Suprapubic skin (tissue), 4 donors: ENCODE measurements around the gene IGSF10. TPM values are rescaled to one million over a fixed set of nuclear protein-coding genes. Genes with fewer than 3 reads are reported as not detected.

Experiments
- DNase-seq, 2 donors: peaks; one replicate each; pipeline ENCODE4 v3.0.0-alpha.2; 2019; ENCODE audit warnings: low spot score in 2 of 2
- H3K27ac ChIP-seq: fragments of 200-600 bp; sonication (generic); one replicate; pipeline ENCODE4 v1.5.1; 2019
- H3K27me3 ChIP-seq: fragments of 200-600 bp; sonication (generic); one replicate; pipeline ENCODE4 v1.5.1; 2019
- H3K36me3 ChIP-seq: fragments of 200-600 bp; sonication (generic); one replicate; pipeline ENCODE4 v1.5.1; 2019
- H3K4me1 ChIP-seq: fragments of 200-600 bp; sonication (generic); one replicate; pipeline ENCODE4 v1.5.1; 2019
- H3K4me3 ChIP-seq: fragments of 200-600 bp; sonication (generic); one replicate; pipeline ENCODE4 v1.5.1; 2019; ENCODE audit warnings: mild to moderate bottlenecking
- H3K9me3 ChIP-seq: fragments of 200-600 bp; sonication (generic); one replicate; pipeline ENCODE4 v1.5.1; 2019
- CTCF ChIP-seq, 2 donors: fragments of 200-600 bp in 1 of 2; fragments of 450-650 bp in 1 of 2; sonication (generic) in 1 of 2; IDR thresholded peaks; one replicate each; pipeline ENCODE4 v1.5.1; 2016 to 2019; ENCODE audit warnings: antibody characterized with exemption in 2 of 2, mild to moderate bottlenecking in 1 of 2, moderate library complexity in 1 of 2
- EP300 ChIP-seq: sonication (generic); formaldehyde crosslinking; IDR thresholded peaks from one replicate; pipeline ENCODE4 v1.6.1; 2017; ENCODE audit warnings: antibody characterized with exemption
- POLR2A ChIP-seq, 2 donors: fragments of 450-650 bp; IDR thresholded peaks; one replicate each; pipeline ENCODE4 v1.6.1; 2017; ENCODE audit warnings: antibody characterized with exemption in 2 of 2, mild to moderate bottlenecking in 2 of 2, moderate library complexity in 2 of 2
- POLR2AphosphoS5 ChIP-seq, 3 donors: sonication (generic); formaldehyde crosslinking; IDR thresholded peaks; one replicate each; pipeline ENCODE4 v1.6.1; 2017; ENCODE audit warnings: antibody characterized with exemption in 3 of 3
- WGBS: methylation state at CpG from one replicate; pipeline ENCODE4 v1.1.5; 2018; 5-methylcytosine and 5-hydroxymethylcytosine counted together
- total RNA-seq, 4 donors: library from RNA; depleted of rRNA; stranded (reverse); fragments of >200 nt; gene quantifications; one replicate each; pipeline ENCODE4 v1.1.0, GENCODE V29; 2016

Gene IGSF10
- total RNA-seq, 4 donors from 2014 or later: 0.96 to 7.1 (median 1.7) TPM

DNA sequence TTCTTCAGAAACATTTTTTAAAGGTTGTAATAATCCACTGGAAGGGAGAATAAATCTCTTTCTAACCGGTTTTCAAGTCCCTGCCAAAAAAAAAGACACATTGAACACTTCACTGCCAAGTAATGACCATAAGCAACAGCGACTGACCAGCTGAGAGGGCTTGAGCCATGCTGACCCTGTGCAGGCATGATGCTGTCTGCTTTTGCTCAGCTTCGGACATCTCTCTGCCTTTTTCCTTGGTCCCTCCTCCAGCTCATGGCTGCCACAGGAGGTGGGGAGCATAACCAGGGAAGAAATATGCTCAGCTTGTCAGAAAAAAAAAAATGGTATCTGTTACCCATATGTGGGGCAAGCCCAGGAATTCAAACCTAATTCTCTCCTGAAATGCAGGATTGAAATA lies 1.5 kb downstream of the IGSF10 start:
- DNase-seq: no peak
- 38% methylated on average over 3 of the region's 3 CpGs for WGBS
- TF ChIP-seq POLR2AphosphoS5 (IDR thresholded peaks at IDR 0.05): no peak
- no peak for TF ChIP-seq EP300
- TF ChIP-seq CTCF (IDR thresholded peaks at IDR 0.05): no peak
- TF ChIP-seq POLR2A (IDR thresholded peaks at IDR 0.05): no peak
- no peaks in the 10 kb centered on the region for H3K4me1 ChIP-seq
- no peak overlapping the region for H3K4me3 ChIP-seq
- H3K36me3 ChIP-seq: no peaks in the 10 kb centered on the region
- H3K27me3 ChIP-seq: no peaks in the 10 kb centered on the region
- no peaks in the 10 kb centered on the region for H3K9me3 ChIP-seq
- no peak overlapping the region for H3K27ac ChIP-seq

DNA sequence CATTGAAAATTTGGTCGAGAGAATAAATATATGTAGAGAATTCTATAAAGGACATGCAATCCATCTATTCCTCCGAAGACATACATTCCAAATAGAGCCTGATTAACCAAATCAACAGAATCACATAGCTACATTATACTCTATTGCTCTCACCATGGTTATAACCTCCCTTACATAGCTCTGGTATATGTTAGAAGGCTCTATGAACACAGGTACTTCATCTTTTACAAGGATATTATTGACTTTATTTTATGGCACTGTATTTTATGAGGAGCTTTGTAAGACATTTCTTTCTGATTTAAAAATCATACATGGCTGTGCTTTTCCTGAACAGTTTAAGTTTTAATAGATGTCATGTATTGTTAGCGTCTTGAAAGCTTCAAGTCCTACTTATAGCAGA lies 4.8 kb downstream of the IGSF10 start:
- Histone ChIP-seq H3K36me3 (no peaks in the 10 kb centered on the region), H3K9me3 (no peaks in the 10 kb centered on the region), H3K27ac (no peak overlapping the region), H3K4me1 (no peaks in the 10 kb centered on the region), H3K4me3 (no peak overlapping the region), H3K27me3 (no peaks in the 10 kb centered on the region)
- WGBS: 91% methylated on average over 3 of the region's 3 CpGs
- DNase-seq: no peak
- TF ChIP-seq POLR2A (IDR thresholded peaks at IDR 0.05): no peak
- no peak for TF ChIP-seq CTCF (IDR thresholded peaks at IDR 0.05)
- TF ChIP-seq POLR2AphosphoS5 (IDR thresholded peaks at IDR 0.05): no peak
- no peak for TF ChIP-seq EP300

- no peaks in the 10 kb centered on the region for H3K4me1 ChIP-seq
- no peak for DNase-seq
- H3K27ac ChIP-seq: no peak overlapping the region
- no peaks in the 10 kb centered on the region for H3K27me3 ChIP-seq
- TF ChIP-seq POLR2AphosphoS5 (IDR thresholded peaks at IDR 0.05) (no peak), CTCF (IDR thresholded peaks at IDR 0.05) (no peak), POLR2A (IDR thresholded peaks at IDR 0.05) (no peak), EP300 (no peak)
- H3K36me3 ChIP-seq: no peaks in the 10 kb centered on the region
- H3K9me3 ChIP-seq: no peaks in the 10 kb centered on the region
- 49% methylated on average over 2 of the region's 2 CpGs for WGBS
- H3K4me3 ChIP-seq: no peak overlapping the region
These were observed 8.0 kb downstream of the IGSF10 start for GRCh38 chr3:151452841-151453240.

- H3K4me3 ChIP-seq: no peak overlapping the region
- H3K4me1 ChIP-seq: no peaks in the 10 kb centered on the region
- H3K9me3 ChIP-seq: no peaks in the 10 kb centered on the region
- no peaks in the 10 kb centered on the region for H3K27me3 ChIP-seq
- 61% methylated on average over 1 of the region's 1 CpG for WGBS
- H3K36me3 ChIP-seq: no peaks in the 10 kb centered on the region
- TF ChIP-seq POLR2AphosphoS5 (IDR thresholded peaks at IDR 0.05) (no peak), CTCF (IDR thresholded peaks at IDR 0.05) (no peak), POLR2A (IDR thresholded peaks at IDR 0.05) (no peak), EP300 (no peak)
- no peak for DNase-seq
- H3K27ac ChIP-seq: no peak overlapping the region
These were observed 8.5 kb downstream of the IGSF10 start for GRCh38 chr3:151452368-151452767.

DNA sequence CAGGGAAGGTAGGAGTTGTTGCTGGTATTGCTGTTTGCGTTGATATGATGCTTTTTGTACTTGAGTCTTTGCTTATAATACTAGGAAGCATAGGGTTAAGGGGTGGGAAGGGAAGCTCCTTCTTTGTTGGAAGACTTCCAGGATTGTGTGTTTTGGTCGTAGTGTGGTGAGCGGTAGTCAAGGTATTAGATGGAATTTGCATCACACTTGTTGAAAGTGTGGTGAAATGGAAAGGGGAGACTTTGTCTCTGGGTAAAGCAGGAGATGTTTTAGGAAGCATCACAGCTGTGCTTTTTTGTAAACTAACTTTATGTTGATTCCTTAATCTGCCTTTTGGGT lies 14.9 kb downstream of the IGSF10 start:
- H3K9me3 ChIP-seq: no peaks in the 10 kb centered on the region
- no peak overlapping the region for H3K4me3 ChIP-seq
- H3K27ac ChIP-seq: no peak overlapping the region
- TF ChIP-seq CTCF (IDR thresholded peaks at IDR 0.05): no peak
- TF ChIP-seq POLR2A (IDR thresholded peaks at IDR 0.05): no peak
- no peak for TF ChIP-seq EP300
- no peaks in the 10 kb centered on the region for H3K36me3 ChIP-seq
- WGBS: 54% methylated on average over 3 of the region's 3 CpGs
- H3K4me1 ChIP-seq: no peaks in the 10 kb centered on the region
- DNase-seq: no peak
- H3K27me3 ChIP-seq: no peaks in the 10 kb centered on the region
